ENCODE measurements around the gene ILDR1. TPM values are rescaled to one million over a fixed set of nuclear protein-coding genes. Genes with fewer than 3 reads are reported as not detected.

Gene ILDR1
- total and polyA plus RNA-seq, 2 of the 8 experiments (the other 6 are each of a cell fraction or from before 2014, with no cell fraction given): 1.8 TPM

DNA sequence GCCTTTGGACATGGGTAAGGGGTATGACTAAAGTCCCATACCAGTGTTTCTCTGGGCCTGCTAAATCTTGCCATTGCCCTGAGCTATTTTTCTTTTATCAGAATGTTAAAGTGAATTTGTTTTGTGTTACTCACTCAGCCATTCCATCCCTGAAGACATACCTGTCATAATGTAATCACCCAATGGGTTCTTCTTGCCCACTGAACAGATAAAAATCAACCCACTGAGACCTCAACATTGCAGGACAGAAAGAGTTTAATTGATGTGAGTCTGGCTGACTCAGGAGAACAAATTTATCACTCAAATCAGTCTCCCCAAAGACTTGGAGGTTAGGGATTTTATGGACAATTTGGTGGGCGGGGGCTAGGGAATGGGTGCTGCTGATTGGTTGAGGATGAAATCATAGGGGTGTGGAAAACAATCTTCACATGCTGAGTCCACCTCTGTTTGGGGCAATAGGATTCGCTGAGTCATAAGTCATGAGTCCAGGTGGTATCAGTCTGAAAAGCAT, 47.4 kb downstream of the ILDR1 start:
- H3K56ac ChIP-seq (replicated peaks; ENCODE audit: insufficient read length, low read depth, low read length): no peak overlapping the region
- H3K27ac ChIP-seq (ENCODE audit: low read depth, low read length): no peak overlapping the region
- no peak overlapping the region for H3K18ac ChIP-seq (ENCODE audit: extremely low read depth, low read length)
- no peak overlapping the region for H2BK12ac ChIP-seq (ENCODE audit: low read depth, low read length)
- no peak overlapping the region for H2AFZ ChIP-seq (ENCODE audit: low read length)
- no peak overlapping the region for H4K5ac ChIP-seq (ENCODE audit: insufficient read length, low read depth, low read length)
- WGBS, 2 experiments (ENCODE audit: extremely low coverage in 1 of 2, insufficient coverage in 1 of 2, insufficient read length in 1 of 2, insufficient replicate concordance in 2 of 2, low coverage in 1 of 2, low lambda C conversion rate in 2 of 2, missing lambda C conversion rate in 1 of 2): 82% methylated on average over 2 of the region's 2 CpGs; no CpG with 5 or more reads in 1 of the 2 experiments
- no peaks in the 10 kb centered on the region for H3K36me3 ChIP-seq (ENCODE audit: control insufficient read depth in 2 of 4, insufficient read depth in 4 of 4, low read length in 3 of 4)
- no peaks in the 10 kb centered on the region for H3K23me2 ChIP-seq (ENCODE audit: low read depth, low read length)
- FAIRE-seq (no peak), DNase-seq (ENCODE audit: low read depth in 1 of 2, low spot score in 2 of 2) (no peak)
- H3K4me2 ChIP-seq (ENCODE audit: insufficient read depth in 1 of 2, low read depth in 2 of 2, low read length in 2 of 2): no peak overlapping the region
- CTCF ChIA-PET (ENCODE audit: partially characterized antibody): no interaction called here
- H2BK20ac ChIP-seq (ENCODE audit: low read length): no peak overlapping the region
- no peak overlapping the region for H3K23ac ChIP-seq (ENCODE audit: insufficient read length)
- POLR2A ChIA-PET (ENCODE audit: partially characterized antibody): no interaction called here
- H2BK5ac ChIP-seq (ENCODE audit: low read depth, low read length): no peak overlapping the region
- H4K8ac ChIP-seq (ENCODE audit: extremely low read depth, insufficient read depth, low read length): no peak overlapping the region
- H3K9ac ChIP-seq (replicated peaks in 1 of 4; ENCODE audit: extremely low read depth in 1 of 4, low read depth in 3 of 4, low read length in 3 of 4): no peak overlapping the region
- H4K20me1 ChIP-seq (replicated peaks in 1 of 2; ENCODE audit: control insufficient read depth in 1 of 2, insufficient read depth in 2 of 2, low read length in 2 of 2): no peaks in the 10 kb centered on the region
- H2BK15ac ChIP-seq (ENCODE audit: low read length): no peak overlapping the region
- no peaks in the 10 kb centered on the region for H3K27me3 ChIP-seq (replicated peaks in 1 of 4; ENCODE audit: control insufficient read depth in 3 of 4, extremely low read depth in 1 of 4, insufficient read depth in 3 of 4, low read length in 3 of 4)
- H4K91ac ChIP-seq (replicated peaks; ENCODE audit: insufficient read length, low read length): no peak overlapping the region
- no peak overlapping the region for H3K14ac ChIP-seq (ENCODE audit: insufficient read length)
- H3K79me1 ChIP-seq (ENCODE audit: low read depth, low read length): no peaks in the 10 kb centered on the region
- H3K79me2 ChIP-seq (ENCODE audit: control insufficient read depth in 1 of 2, insufficient read depth in 2 of 2, low read length in 2 of 2): no peaks in the 10 kb centered on the region
- no peak overlapping the region for H2AK5ac ChIP-seq (ENCODE audit: low read depth, low read length)
- peaks cover 0 to 4% (median 0%) of the 10 kb centered on the region in 4 experiments; a peak in 2 of 7 replicates for H3K4me1 ChIP-seq (replicated peaks in 1 of 4; ENCODE audit: control insufficient read depth in 3 of 4, insufficient read depth in 4 of 4, low read length in 3 of 4)
- peaks cover 9 to 15% of the 10 kb centered on the region in 2 experiments; a peak in 3 of 4 replicates for H3K9me3 ChIP-seq (ENCODE audit: insufficient read depth in 2 of 2, low read depth in 1 of 2, low read length in 1 of 2)
- no peak overlapping the region for H3K4me3 ChIP-seq (ENCODE audit: extremely low read depth in 1 of 4, insufficient read depth in 2 of 4, low read depth in 3 of 4, low read length in 4 of 4)
- no peak overlapping the region for H3K4ac ChIP-seq (replicated peaks; ENCODE audit: insufficient read length, low read depth, low read length)
- H2BK120ac ChIP-seq (replicated peaks; ENCODE audit: low read depth, low read length): no peak overlapping the region
- TF ChIP-seq SRF (IDR thresholded peaks at IDR 0.05; ENCODE audit: low read depth, low read length) (no peak), HDAC2 (IDR thresholded peaks at IDR 0.05; ENCODE audit: borderline replicate concordance in 1 of 2, low read depth in 2 of 2, low read length in 2 of 2) (no peak), BACH1 (IDR thresholded peaks at IDR 0.05; ENCODE audit: low read length) (no peak)

Data from H1 (cell line).